HEK293 (cell line): ENCODE measurements around the gene CXCL12.

Source experiments
- CTCF ChIA-PET: fragments of 350-600 bp; formaldehyde crosslinking; extraction: SDS; loops from one replicate; lab custom pipeline; 2021; ENCODE audit warnings: antibody characterized with exemption; lab: Yijun Ruan, JAX
- POLR2A ChIA-PET: fragments of 300-600 bp; formaldehyde crosslinking; extraction: SDS; loops from one replicate; lab custom pipeline; 2020; ENCODE audit warnings: antibody characterized with exemption, inconsistent platforms; lab: Yijun Ruan, JAX
- H3K27ac ChIP-seq: fragments of 200-500 bp; sonication (Bioruptor generic); 2 replicates; pipeline ENCODE4 v1.5.1; 2014; ENCODE audit warnings: low read depth, low read length, control low read depth, inconsistent platforms; ENCODE audit errors: extremely low read depth
- H3K36me3 ChIP-seq, 2 experiments: fragments of 200-500 bp in 1 of 2; sonication (Bioruptor generic) in 1 of 2; 1 replicate in 1 of 2; 2 replicates in 1 of 2; pipeline ENCODE4 v1.5.1; 2014 to 2017; ENCODE audit warnings: inconsistent platforms in 2 of 2, low read length in 2 of 2; ENCODE audit not compliant: control insufficient read depth in 2 of 2, insufficient read depth in 1 of 2
- H3K4me1 ChIP-seq: fragments of 200-500 bp; sonication (Bioruptor generic); 2 replicates; pipeline ENCODE4 v1.5.1; 2014; ENCODE audit warnings: mild to moderate bottlenecking, low read length, inconsistent platforms; ENCODE audit not compliant: control insufficient read depth, insufficient read depth
- H3K4me3 ChIP-seq: 2 replicates; pipeline ENCODE4 v1.5.1; 2011; ENCODE audit warnings: low read depth, mild to moderate bottlenecking, control low read depth, low read length, moderate library complexity
- H3K9me3 ChIP-seq: fragments of 200-500 bp; sonication (Bioruptor generic); 2 replicates; pipeline ENCODE4 v1.5.1; 2014; ENCODE audit warnings: low read depth, low read length, inconsistent platforms; ENCODE audit not compliant: control insufficient read depth, insufficient read depth
- GLIS1 ChIP-seq: fragments of 450-650 bp; formaldehyde crosslinking; IDR thresholded peaks from 2 replicates; pipeline ENCODE4 v1.5.1; 2016; ENCODE audit warnings: missing biosample characterization, missing genetic modification characterization
- MEIS1 ChIP-seq: sonication (generic); formaldehyde crosslinking; IDR thresholded peaks from 2 replicates; pipeline ENCODE4 v1.8.1; 2022; ENCODE audit warnings: missing genetic modification reagents, mild to moderate bottlenecking, borderline replicate concordance
- SP3 ChIP-seq: fragments of 450-650 bp; formaldehyde crosslinking; IDR thresholded peaks from 2 replicates; pipeline ENCODE4 v1.5.1; 2016; ENCODE audit warnings: missing biosample characterization, missing genetic modification characterization
- ZBTB17 ChIP-seq: fragments of 450-650 bp; formaldehyde crosslinking; IDR thresholded peaks from 2 replicates; pipeline ENCODE4 v1.5.1; 2016; ENCODE audit warnings: missing biosample characterization, missing genetic modification characterization
- ZFP41 ChIP-seq: fragments of 450-650 bp; formaldehyde crosslinking; IDR thresholded peaks from 2 replicates; pipeline ENCODE4 v1.5.1; 2016; ENCODE audit warnings: missing biosample characterization, missing genetic modification characterization, borderline replicate concordance
- ZIC2 ChIP-seq: fragments of 450-650 bp; formaldehyde crosslinking; IDR thresholded peaks from 2 replicates; pipeline ENCODE4 v1.5.1; 2016; ENCODE audit warnings: missing biosample characterization, missing genetic modification characterization
- ZNF174 ChIP-seq: fragments of 450-650 bp; formaldehyde crosslinking; IDR thresholded peaks from 2 replicates; pipeline ENCODE4 v1.5.0; 2017; ENCODE audit warnings: missing biosample characterization, mild to moderate bottlenecking, missing genetic modification characterization
- ZNF2 ChIP-seq: fragments of 450-650 bp; formaldehyde crosslinking; IDR thresholded peaks from 2 replicates; pipeline ENCODE4 v1.5.1; 2016; ENCODE audit warnings: missing biosample characterization, missing genetic modification characterization
- ZNF335 ChIP-seq: fragments of 450-650 bp; formaldehyde crosslinking; conservative IDR thresholded peaks from 2 replicates; pipeline ENCODE4 v1.5.1; 2016; ENCODE audit warnings: missing biosample characterization, missing genetic modification characterization
- ZNF423 ChIP-seq: fragments of 450-650 bp; formaldehyde crosslinking; IDR thresholded peaks from 2 replicates; pipeline ENCODE4 v1.5.1; 2016; ENCODE audit warnings: missing biosample characterization, missing genetic modification characterization
- ZNF48 ChIP-seq: fragments of 450-650 bp; formaldehyde crosslinking; IDR thresholded peaks from 2 replicates; pipeline ENCODE4 v1.5.1; 2016; ENCODE audit warnings: missing biosample characterization, missing genetic modification characterization
- ZNF510 ChIP-seq: fragments of 450-650 bp; formaldehyde crosslinking; IDR thresholded peaks from 2 replicates; pipeline ENCODE4 v1.5.1; 2018; ENCODE audit warnings: mild to moderate bottlenecking, missing genetic modification characterization, missing biosample characterization; ENCODE audit not compliant: insufficient replicate concordance
- ZNF585B ChIP-seq: fragments of 450-650 bp; formaldehyde crosslinking; IDR thresholded peaks from 2 replicates; pipeline ENCODE4 v1.5.1; 2016; ENCODE audit warnings: missing biosample characterization, missing genetic modification characterization
- ZNF600 ChIP-seq: fragments of 450-650 bp; formaldehyde crosslinking; IDR thresholded peaks from 2 replicates; pipeline ENCODE4 v1.5.1; 2016; ENCODE audit warnings: missing biosample characterization, missing genetic modification characterization
- ZNF621 ChIP-seq: fragments of 450-650 bp; formaldehyde crosslinking; IDR thresholded peaks from 2 replicates; pipeline ENCODE4 v1.5.1; 2017; ENCODE audit warnings: missing biosample characterization, missing genetic modification characterization
- TF ChIP-seq, protein P1 (sequence below): fragments of 450-650 bp; formaldehyde crosslinking; IDR thresholded peaks from 2 replicates; pipeline ENCODE4 v1.5.1; 2016; ENCODE audit warnings: missing biosample characterization, missing genetic modification characterization
- TF ChIP-seq, protein P2 (sequence below): fragments of 450-650 bp; formaldehyde crosslinking; IDR thresholded peaks from 2 replicates; pipeline ENCODE4 v1.5.1; 2016; ENCODE audit warnings: missing biosample characterization, missing genetic modification characterization
- TF ChIP-seq, protein P3 (sequence below): fragments of 450-650 bp; formaldehyde crosslinking; IDR thresholded peaks from 2 replicates; pipeline ENCODE4 v1.5.1; 2017; ENCODE audit warnings: missing biosample characterization, missing genetic modification characterization
- TF ChIP-seq, protein P4 (sequence below): fragments of 450-650 bp; formaldehyde crosslinking; optimal IDR thresholded peaks from 2 replicates; pipeline ENCODE3; 2016; ENCODE audit warnings: missing biosample characterization, mild to moderate bottlenecking, missing genetic modification characterization
- TF ChIP-seq, protein P5 (sequence below): fragments of 450-650 bp; formaldehyde crosslinking; IDR thresholded peaks from 2 replicates; pipeline ENCODE4 v1.5.1; 2016; ENCODE audit warnings: missing biosample characterization, missing genetic modification characterization, borderline replicate concordance

CXCL12 gene

DNA sequence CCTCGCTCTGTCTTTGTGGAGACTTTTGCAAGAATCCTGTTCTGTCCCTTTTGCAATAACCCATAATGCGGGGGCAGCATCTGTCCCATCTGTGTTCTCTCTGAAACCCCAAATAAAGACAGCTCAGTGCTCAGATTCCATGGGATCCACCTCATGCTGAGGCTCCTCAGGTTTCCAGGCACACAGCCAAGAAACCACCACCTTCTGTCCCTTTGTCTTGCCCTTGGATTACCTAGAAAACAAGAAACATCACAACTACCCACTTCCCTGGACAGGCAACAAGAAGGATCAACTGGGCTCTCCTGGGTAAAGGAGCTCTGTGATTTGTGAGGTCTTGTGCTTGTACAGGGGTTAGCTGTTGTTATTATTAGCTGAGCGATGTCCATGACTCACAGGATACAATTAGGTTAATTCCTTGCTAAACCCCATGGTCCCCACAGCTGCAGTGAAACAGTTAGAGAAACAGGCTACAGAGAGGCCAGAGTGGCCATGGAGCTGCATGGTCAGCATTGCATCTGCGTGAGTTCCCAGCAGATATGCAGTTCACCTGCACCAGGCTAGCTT is 50.2 kb downstream of the CXCL12 start:
- Histone ChIP-seq H3K9me3 (no peaks in the 10 kb centered on the region), H3K4me1 (peaks cover 14% of the 10 kb centered on the region), H3K4me3 (no peak overlapping the region), H3K27ac (no peak overlapping the region), H3K36me3 (no peaks in the 10 kb centered on the region)
- POLR2A ChIA-PET: no interaction called here
- TF ChIP-seq ZNF174 (tag by site-specific recombination) (no peak), ZNF423 (0 out of 2 replicates have a peak, but pooled peaks have one; percentile 34), ZBTB17 (tag by site-specific recombination) (peak; percentile 48; the same call in 1 of the 2 replicates), ZNF335 (0 out of 2 replicates have a peak, but pooled peaks have one; percentile 21), ZNF2 (tag by site-specific recombination) (no peak), ZNF621 (tag by site-specific recombination) (no peak), ZIC2 (tag by site-specific recombination) (peak; percentile 47), ZNF48 (tag by site-specific recombination) (no peak), SP3 (tag by site-specific recombination) (no peak), MEIS1 (no peak), ZNF600 (0 out of 2 replicates have a peak, but pooled peaks have one; percentile 26), GLIS1 (peak; percentile 50)
- CTCF ChIA-PET: interaction anchor here (0.6 to 1.3 kb wide), 5 partner anchors 28 to 1035 kb away, joined by 3 to 5 read pairs (median 4); no protein-coding TSS in a partner anchor

DNA sequence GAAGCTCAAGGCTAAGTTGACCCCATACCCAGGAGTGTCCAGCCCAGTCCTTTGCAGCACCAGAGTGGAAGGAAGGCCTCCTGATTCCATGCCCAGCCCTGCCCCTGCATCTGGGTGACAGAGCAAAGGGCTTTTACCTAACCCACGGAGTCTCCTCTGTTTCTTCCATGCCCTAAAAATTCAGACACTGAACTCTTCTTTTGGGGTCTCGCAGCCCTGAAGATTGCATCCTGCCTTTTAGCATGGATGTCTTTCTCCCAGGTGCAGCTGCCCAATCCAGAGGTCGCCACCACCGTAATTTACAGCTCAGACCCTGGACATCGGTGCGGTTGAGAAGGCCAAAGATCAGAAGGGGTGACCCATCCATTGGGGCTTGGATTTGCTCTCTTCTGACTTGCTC is 50.8 kb downstream of the CXCL12 start:
- H3K9me3 ChIP-seq: no peaks in the 10 kb centered on the region
- no peaks in the 10 kb centered on the region for H3K36me3 ChIP-seq
- peaks cover 13% of the 10 kb centered on the region for H3K4me1 ChIP-seq
- no peak overlapping the region for H3K27ac ChIP-seq
- ChIA-PET POLR2A (no interaction called here), CTCF (interaction anchor here (0.7 to 1.3 kb wide), 2 partner anchors 53 to 1035 kb away, joined by 3 to 5 read pairs; no protein-coding TSS in a partner anchor)
- no peak overlapping the region for H3K4me3 ChIP-seq
- TF ChIP-seq ZFP41 (tag by site-specific recombination) (no peak), ZNF510 (no peak), ZNF585B (no peak)
- TF ChIP-seq, protein P1, sequence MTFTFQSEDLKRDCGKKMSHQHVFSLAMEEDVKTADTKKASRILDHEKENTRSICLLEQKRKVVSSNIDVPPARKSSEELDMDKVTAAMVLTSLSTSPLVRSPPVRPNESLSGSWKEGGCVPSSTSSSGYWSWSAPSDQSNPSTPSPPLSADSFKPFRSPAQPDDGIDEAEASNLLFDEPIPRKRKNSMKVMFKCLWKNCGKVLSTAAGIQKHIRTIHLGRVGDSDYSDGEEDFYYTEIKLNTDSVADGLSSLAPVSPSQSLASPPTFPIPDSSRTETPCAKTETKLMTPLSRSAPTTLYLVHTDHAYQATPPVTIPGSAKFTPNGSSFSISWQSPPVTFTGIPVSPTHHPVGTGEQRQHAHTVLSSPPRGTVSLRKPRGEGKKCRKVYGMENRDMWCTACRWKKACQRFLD (tag by site-specific recombination): no peak
- TF ChIP-seq, protein P2, sequence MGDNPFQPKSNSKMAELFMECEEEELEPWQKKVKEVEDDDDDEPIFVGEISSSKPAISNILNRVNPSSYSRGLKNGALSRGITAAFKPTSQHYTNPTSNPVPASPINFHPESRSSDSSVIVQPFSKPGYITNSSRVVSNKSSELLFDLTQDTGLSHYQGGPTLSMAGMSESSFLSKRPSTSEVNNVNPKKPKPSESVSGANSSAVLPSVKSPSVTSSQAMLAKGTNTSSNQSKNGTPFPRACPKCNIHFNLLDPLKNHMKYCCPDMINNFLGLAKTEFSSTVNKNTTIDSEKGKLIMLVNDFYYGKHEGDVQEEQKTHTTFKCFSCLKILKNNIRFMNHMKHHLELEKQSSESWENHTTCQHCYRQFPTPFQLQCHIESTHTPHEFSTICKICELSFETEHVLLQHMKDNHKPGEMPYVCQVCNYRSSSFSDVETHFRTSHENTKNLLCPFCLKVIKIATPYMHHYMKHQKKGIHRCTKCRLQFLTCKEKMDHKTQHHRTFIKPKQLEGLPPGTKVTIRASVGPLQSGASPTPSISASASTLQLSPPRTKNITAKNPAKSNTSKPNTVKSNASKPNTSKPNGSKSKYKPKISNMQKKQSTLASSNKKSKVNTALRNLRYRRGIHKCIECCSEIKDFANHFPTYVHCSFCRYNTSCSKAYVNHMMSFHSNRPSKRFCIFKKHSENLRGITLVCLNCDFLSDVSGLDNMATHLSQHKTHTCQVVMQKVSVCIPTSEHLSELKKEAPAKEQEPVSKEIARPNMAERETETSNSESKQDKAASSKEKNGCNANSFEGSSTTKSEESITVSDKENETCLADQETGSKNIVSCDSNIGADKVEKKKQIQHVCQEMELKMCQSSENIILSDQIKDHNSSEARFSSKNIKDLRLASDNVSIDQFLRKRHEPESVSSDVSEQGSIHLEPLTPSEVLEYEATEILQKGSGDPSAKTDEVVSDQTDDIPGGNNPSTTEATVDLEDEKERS (tag by site-specific recombination): no peak
- TF ChIP-seq, protein P3, sequence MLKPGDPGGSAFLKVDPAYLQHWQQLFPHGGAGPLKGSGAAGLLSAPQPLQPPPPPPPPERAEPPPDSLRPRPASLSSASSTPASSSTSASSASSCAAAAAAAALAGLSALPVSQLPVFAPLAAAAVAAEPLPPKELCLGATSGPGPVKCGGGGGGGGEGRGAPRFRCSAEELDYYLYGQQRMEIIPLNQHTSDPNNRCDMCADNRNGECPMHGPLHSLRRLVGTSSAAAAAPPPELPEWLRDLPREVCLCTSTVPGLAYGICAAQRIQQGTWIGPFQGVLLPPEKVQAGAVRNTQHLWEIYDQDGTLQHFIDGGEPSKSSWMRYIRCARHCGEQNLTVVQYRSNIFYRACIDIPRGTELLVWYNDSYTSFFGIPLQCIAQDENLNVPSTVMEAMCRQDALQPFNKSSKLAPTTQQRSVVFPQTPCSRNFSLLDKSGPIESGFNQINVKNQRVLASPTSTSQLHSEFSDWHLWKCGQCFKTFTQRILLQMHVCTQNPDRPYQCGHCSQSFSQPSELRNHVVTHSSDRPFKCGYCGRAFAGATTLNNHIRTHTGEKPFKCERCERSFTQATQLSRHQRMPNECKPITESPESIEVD (tag by site-specific recombination): no peak
- TF ChIP-seq, protein P4, sequence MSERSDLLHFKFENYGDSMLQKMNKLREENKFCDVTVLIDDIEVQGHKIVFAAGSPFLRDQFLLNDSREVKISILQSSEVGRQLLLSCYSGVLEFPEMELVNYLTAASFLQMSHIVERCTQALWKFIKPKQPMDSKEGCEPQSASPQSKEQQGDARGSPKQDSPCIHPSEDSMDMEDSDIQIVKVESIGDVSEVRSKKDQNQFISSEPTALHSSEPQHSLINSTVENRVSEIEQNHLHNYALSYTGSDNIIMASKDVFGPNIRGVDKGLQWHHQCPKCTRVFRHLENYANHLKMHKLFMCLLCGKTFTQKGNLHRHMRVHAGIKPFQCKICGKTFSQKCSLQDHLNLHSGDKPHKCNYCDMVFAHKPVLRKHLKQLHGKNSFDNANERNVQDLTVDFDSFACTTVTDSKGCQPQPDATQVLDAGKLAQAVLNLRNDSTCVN (tag by site-specific recombination): no peak
- TF ChIP-seq, protein P5, sequence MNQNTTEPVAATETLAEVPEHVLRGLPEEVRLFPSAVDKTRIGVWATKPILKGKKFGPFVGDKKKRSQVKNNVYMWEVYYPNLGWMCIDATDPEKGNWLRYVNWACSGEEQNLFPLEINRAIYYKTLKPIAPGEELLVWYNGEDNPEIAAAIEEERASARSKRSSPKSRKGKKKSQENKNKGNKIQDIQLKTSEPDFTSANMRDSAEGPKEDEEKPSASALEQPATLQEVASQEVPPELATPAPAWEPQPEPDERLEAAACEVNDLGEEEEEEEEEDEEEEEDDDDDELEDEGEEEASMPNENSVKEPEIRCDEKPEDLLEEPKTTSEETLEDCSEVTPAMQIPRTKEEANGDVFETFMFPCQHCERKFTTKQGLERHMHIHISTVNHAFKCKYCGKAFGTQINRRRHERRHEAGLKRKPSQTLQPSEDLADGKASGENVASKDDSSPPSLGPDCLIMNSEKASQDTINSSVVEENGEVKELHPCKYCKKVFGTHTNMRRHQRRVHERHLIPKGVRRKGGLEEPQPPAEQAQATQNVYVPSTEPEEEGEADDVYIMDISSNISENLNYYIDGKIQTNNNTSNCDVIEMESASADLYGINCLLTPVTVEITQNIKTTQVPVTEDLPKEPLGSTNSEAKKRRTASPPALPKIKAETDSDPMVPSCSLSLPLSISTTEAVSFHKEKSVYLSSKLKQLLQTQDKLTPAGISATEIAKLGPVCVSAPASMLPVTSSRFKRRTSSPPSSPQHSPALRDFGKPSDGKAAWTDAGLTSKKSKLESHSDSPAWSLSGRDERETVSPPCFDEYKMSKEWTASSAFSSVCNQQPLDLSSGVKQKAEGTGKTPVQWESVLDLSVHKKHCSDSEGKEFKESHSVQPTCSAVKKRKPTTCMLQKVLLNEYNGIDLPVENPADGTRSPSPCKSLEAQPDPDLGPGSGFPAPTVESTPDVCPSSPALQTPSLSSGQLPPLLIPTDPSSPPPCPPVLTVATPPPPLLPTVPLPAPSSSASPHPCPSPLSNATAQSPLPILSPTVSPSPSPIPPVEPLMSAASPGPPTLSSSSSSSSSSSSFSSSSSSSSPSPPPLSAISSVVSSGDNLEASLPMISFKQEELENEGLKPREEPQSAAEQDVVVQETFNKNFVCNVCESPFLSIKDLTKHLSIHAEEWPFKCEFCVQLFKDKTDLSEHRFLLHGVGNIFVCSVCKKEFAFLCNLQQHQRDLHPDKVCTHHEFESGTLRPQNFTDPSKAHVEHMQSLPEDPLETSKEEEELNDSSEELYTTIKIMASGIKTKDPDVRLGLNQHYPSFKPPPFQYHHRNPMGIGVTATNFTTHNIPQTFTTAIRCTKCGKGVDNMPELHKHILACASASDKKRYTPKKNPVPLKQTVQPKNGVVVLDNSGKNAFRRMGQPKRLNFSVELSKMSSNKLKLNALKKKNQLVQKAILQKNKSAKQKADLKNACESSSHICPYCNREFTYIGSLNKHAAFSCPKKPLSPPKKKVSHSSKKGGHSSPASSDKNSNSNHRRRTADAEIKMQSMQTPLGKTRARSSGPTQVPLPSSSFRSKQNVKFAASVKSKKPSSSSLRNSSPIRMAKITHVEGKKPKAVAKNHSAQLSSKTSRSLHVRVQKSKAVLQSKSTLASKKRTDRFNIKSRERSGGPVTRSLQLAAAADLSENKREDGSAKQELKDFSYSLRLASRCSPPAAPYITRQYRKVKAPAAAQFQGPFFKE (tag by site-specific recombination): no peak
